Heart left ventricle (tissue), 16 donors: ENCODE results near the gene DBX2. TPM values are rescaled to one million over a fixed set of nuclear protein-coding genes. Genes with fewer than 3 reads are reported as not detected.

Experiments used
- ATAC-seq, 4 donors: fragments of 200-7000 bp; cut with Tn5 transposase; one replicate each; pipeline ENCODE4 v1.9.1; 2020 to 2022; ENCODE audit warnings: moderate library complexity in 4 of 4, mild to moderate bottlenecking in 3 of 4, moderate number of reproducible peaks in 1 of 4
- DNase-seq, 5 donors: peaks; one replicate each; pipeline ENCODE4 v3.0.0-alpha.2; 2020
- H3K27ac ChIP-seq, 12 donors: fragments of 200-600 bp; sonication (generic) in 4 of 12; one replicate each; pipeline versions ENCODE4 v1.5.0 to v1.8.0; 2016 to 2022; ENCODE audit warnings: mild to moderate bottlenecking in 2 of 12
- H3K27me3 ChIP-seq, 9 donors: fragments of 200-600 bp; sonication (generic) in 2 of 9; one replicate each; pipeline versions ENCODE4 v1.5.1 to v1.8.0; 2016 to 2022; ENCODE audit warnings: mild to moderate bottlenecking in 3 of 9
- H3K36me3 ChIP-seq, 9 donors: fragments of 200-600 bp; sonication (generic) in 2 of 9; one replicate each; pipeline versions ENCODE4 v1.5.0 to v1.8.0; 2018 to 2022; ENCODE audit warnings: mild to moderate bottlenecking in 2 of 9
- H3K4me1 ChIP-seq, 12 donors: fragments of 200-600 bp; sonication (generic) in 4 of 12; one replicate each; pipeline versions ENCODE4 v1.5.0 to v1.8.0; 2016 to 2022; ENCODE audit warnings: mild to moderate bottlenecking in 3 of 12
- H3K4me3 ChIP-seq, 12 donors: fragments of 200-600 bp; sonication (generic) in 4 of 12; one replicate each; pipeline versions ENCODE4 v1.5.0 to v1.8.0; 2017 to 2022; ENCODE audit warnings: mild to moderate bottlenecking in 9 of 12, moderate library complexity in 4 of 12
- H3K9me3 ChIP-seq, 12 donors: fragments of 200-600 bp; sonication (generic) in 4 of 12; one replicate each; pipeline versions ENCODE4 v1.5.0 to v1.8.0; 2016 to 2022; ENCODE audit warnings: mild to moderate bottlenecking in 1 of 12
- POLR2A ChIP-seq, 2 donors: fragments of 450-650 bp; IDR thresholded peaks; one replicate each; pipeline ENCODE4 v1.6.1; 2017; ENCODE audit warnings: antibody characterized with exemption in 2 of 2, mild to moderate bottlenecking in 2 of 2, moderate library complexity in 2 of 2
- WGBS, 4 donors: extraction: QIAGEN DNeasy Blood & Tissue Kit in 2 of 4; methylation state at CpG; one replicate each; pipeline versions ENCODE4 v1.1.5 to v1.1.7; 2013 to 2018; 5-methylcytosine and 5-hydroxymethylcytosine counted together
- intact Hi-C, 10 donors: fragments of 100-400 bp; cut with DNase I; formaldehyde crosslinking; loops; one replicate each; pipeline versions ENCODE4 v1.11.1 to v1.14.2; 2022
- polyA plus RNA-seq, 2 donors: library from polyadenylated mRNA; stranded (reverse); fragments of 200-250 nt; gene quantifications; one replicate each; pipeline ENCODE4 v1.2.3, GENCODE V29; 2013
- total RNA-seq, 9 donors: library from RNA; depleted of rRNA in 2 of 9; stranded (reverse); fragments of >200 nt in 2 of 9; fragmentation: NEBNext Ultra II Directional in 3 of 9; extraction: Animal tissue kit (Norgen Biotek cat#: 25700) in 3 of 9; gene quantifications; one replicate each; pipeline versions ENCODE4 v1.1.0 to v1.2.4, GENCODE V29; 2016 to 2023
- TF ChIP-seq, protein P1 (sequence below), 12 donors: fragments of 200-600 bp; sonication (generic) in 4 of 12; IDR thresholded peaks; one replicate each; pipeline versions ENCODE4 v1.5.0 to v1.8.0; 2018 to 2022; ENCODE audit warnings: antibody characterized with exemption in 12 of 12, mild to moderate bottlenecking in 5 of 12
- donor health status: ischemic (EF 13 %, LVEDD 7.1; RV severe dilation, severe dysfunction).
- donor health status: healthy with polysubstance abuse.
- donor health status: DM: no; HTN: yes; CAD: no.
- donor health status: DM: no; HTN: no; CAD: no.
- donor health status: ischemic (EF 25% LVEDD 6.9; RV normal size, moderate dysfunction).
- donor health status: ischemic (EF 25% LVEDD 5.7; RV mildly dilated, moderate dysfunction).
- donor health status: healthy.
- donor health status: DM: yes; HTN: yes; CAD: no.
- donor health status: ischemic (EF 35%, LVEDD 5.7; RV mildly dilated, moderate dysfunction).
- donor health status: nonischemic (EF 11% LVEDD 7.7; RV severe dilation, severe dysfunction).
- donor health status: DM: yes; HTN: yes; CAD: no.
- donor health status: PGD.
- donor health status: ischemic (EF 29% LVEDD 5.4; RV normal size, mild dysfunction).
- donor health status: nonischemic (EF 23%, LVEDD 6.1; RV moderate dilation, normal function).

The DBX2 gene
- total and polyA plus RNA-seq, 11 donors = 0.32 to 0.45 TPM; not detected in 9

DNA sequence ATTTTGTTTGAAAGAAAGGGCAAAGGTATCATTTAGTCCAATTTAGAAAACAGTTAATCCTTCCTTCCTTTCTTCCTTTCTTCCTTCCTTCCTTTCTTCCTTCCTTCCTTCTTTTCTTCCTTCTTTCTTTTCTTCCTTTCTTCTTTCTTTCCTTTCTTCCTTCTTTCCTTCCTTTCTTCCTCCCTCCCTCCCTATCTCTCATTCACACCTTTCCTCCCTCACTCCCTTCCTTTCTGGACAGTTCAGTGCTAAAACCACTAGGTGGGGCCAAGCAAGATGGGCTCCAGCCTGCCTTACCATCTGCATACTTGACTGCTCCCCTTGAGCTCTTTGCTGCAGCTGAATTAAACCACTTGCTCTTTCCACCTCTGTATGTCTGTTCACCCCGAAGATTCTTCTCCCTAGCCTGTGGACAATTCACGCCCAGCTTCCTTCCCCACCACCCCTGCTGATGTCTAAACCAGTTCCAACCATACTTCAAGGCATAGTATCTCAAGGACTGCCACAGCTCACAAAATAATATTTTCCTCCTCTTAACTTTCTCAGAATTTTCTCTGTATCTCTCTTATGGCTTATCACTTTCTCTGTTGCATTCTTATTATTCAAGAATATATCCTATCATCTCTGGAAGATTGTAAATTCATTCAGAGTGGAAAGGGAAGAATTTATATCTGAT is 78.0 kb downstream of the DBX2 start:
- no peak for DNase-seq
- intact Hi-C loops = no loop called here
- ATAC-seq = no peak

DNA sequence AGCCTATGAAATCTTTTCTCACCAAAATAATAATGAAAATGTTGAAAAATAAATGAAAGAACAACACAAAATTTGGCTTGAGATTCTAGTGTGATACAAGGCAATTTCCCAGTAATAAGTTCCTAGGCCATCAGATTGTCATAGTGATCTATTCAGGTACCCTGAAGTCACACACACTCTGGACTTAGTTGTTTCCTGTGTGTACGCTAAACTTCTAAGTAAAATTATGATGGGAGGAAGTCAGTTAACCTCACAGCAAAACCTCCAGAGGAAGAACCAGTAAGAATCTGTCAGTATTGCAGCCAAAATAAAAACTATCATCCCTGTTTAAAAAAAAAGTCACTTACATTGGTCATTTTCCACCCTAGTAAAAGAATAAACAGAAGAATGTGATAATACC is 81.9 kb downstream of the DBX2 start:
- H3K4me3 ChIP-seq = no peak overlapping the region
- TF ChIP-seq POLR2A (IDR thresholded peaks at IDR 0.05) = no peak
- TF ChIP-seq, protein P1, sequence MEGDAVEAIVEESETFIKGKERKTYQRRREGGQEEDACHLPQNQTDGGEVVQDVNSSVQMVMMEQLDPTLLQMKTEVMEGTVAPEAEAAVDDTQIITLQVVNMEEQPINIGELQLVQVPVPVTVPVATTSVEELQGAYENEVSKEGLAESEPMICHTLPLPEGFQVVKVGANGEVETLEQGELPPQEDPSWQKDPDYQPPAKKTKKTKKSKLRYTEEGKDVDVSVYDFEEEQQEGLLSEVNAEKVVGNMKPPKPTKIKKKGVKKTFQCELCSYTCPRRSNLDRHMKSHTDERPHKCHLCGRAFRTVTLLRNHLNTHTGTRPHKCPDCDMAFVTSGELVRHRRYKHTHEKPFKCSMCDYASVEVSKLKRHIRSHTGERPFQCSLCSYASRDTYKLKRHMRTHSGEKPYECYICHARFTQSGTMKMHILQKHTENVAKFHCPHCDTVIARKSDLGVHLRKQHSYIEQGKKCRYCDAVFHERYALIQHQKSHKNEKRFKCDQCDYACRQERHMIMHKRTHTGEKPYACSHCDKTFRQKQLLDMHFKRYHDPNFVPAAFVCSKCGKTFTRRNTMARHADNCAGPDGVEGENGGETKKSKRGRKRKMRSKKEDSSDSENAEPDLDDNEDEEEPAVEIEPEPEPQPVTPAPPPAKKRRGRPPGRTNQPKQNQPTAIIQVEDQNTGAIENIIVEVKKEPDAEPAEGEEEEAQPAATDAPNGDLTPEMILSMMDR (IDR thresholded peaks at IDR 0.05) = no peak
- no peak overlapping the region for H3K27ac ChIP-seq
- no peak for ATAC-seq
- H3K9me3 ChIP-seq = peaks cover 0 to 19% (median 6%) of the 10 kb centered on the region in 12 donors
- WGBS, 4 donors = 42 to 56% (median 50%) methylated on average over 1 of the region's 1 CpG
- no peaks in the 10 kb centered on the region for H3K4me1 ChIP-seq
- no peaks in the 10 kb centered on the region for H3K36me3 ChIP-seq
- no peak for DNase-seq
- intact Hi-C loops = no loop called here
- H3K27me3 ChIP-seq = no peaks in the 10 kb centered on the region

More for the DNA sequence above, 78.0 kb downstream of the DBX2 start:
- no peak overlapping the region for H3K4me3 ChIP-seq
- no peaks in the 10 kb centered on the region for H3K9me3 ChIP-seq
- WGBS, 4 donors = 15 to 28% (median 23%) methylated on average over 2 of the region's 2 CpGs
- no peak overlapping the region for H3K27ac ChIP-seq
- no peaks in the 10 kb centered on the region for H3K27me3 ChIP-seq
- no peaks in the 10 kb centered on the region for H3K36me3 ChIP-seq
- H3K4me1 ChIP-seq = no peaks in the 10 kb centered on the region
- TF ChIP-seq, protein P1 (IDR thresholded peaks at IDR 0.05) = peak in 4 of 12 donors; percentile 24 to 32 (median 30)
- no peak for TF ChIP-seq POLR2A (IDR thresholded peaks at IDR 0.05)

Other genes starting within 250 kb of the DBX2 start
- gene NELL2, start 174.8 kb downstream of the DBX2 start, total RNA-seq = 1 to 10 TPM in 4 of 9 donors, under 1 TPM in 3, not detected in 2; 0.30 to 1.8 (median 1.2) TPM
- under 1 TPM in 1 of 2 donors, not detected in 1; 0.04 TPM for gene NELL2, start 174.8 kb downstream of the DBX2 start, polyA plus RNA-seq
- gene ANO6, start 165.0 kb upstream of the DBX2 start, total RNA-seq = 10 to 100 TPM; 29.1 to 57.2 (median 46.7) TPM
- 10 to 100 TPM in 1 of 2 donors, 1 to 10 TPM in 1; 9.0 to 21.9 TPM for gene ANO6, start 165.0 kb upstream of the DBX2 start, polyA plus RNA-seq